HepG2 (cell line): ENCODE data around the gene IQCN. TPM values are rescaled to one million over a fixed set of nuclear protein-coding genes. Genes with fewer than 3 reads are reported as not detected.

Experiments used
- ATAC-seq: fragments of 200-7000 bp; cut with Tn5 transposase; 3 replicates; pipeline ENCODE4 v1.9.1; 2020; ENCODE audit warnings: mild to moderate bottlenecking, moderate library complexity
- BruUV-seq: library from RNA; stranded (reverse); fragments of 400-500 nt; replicated peaks from 2 replicates; lab custom pipeline; 2021; lab: Mats Ljungman, UMichigan
- CTCF ChIA-PET: fragments of 300-600 bp; formaldehyde crosslinking; extraction: SDS; loops from one replicate; lab custom pipeline; 2021; ENCODE audit warnings: low total read pairs, inconsistent platforms, low intra/inter-chr PET ratio; lab: Yijun Ruan, JAX
- POLR2A ChIA-PET: fragments of 350-600 bp; sonication (Branson Sonifier 250); formaldehyde crosslinking; loops from one replicate; lab custom pipeline; 2020; ENCODE audit warnings: antibody characterized with exemption, inconsistent platforms; lab: Yijun Ruan, JAX
- DNase-seq: peaks from one replicate; pipeline ENCODE4 v3.0.0-alpha.2; 2015; ENCODE audit warnings: low spot score
- FAIRE-seq: peaks from 3 replicates; lab custom pipeline; 2011; peaks lifted over from hg19 to GRCh38; lab: Jason Lieb, UNC
- H2AFZ ChIP-seq: one replicate; pipeline ENCODE4 v1.6.1; 2011; ENCODE audit warnings: low read length, inconsistent platforms
- H3K27ac ChIP-seq: fragments of 300-600 bp; 3 replicates; pipeline ENCODE4 v1.8.0; 2011; ENCODE audit warnings: mixed run types, mild to moderate bottlenecking, mixed read lengths, low read length, inconsistent platforms; ENCODE audit not compliant: insufficient read depth; ENCODE audit errors: extremely low read length
- H3K27me3 ChIP-seq, 2 experiments: fragments of 200-600 bp in 1 of 2; 2 replicates in 1 of 2; 3 replicates in 1 of 2; pipeline versions ENCODE4 v1.6.0 to v1.8.0; 2011; ENCODE audit warnings: low read length in 2 of 2, mild to moderate bottlenecking in 2 of 2, moderate library complexity in 2 of 2, inconsistent platforms in 1 of 2; ENCODE audit not compliant: insufficient read depth in 2 of 2, control insufficient read depth in 1 of 2
- H3K36me3 ChIP-seq, 2 experiments: fragments of 200-600 bp in 1 of 2; replicated peaks in 1 of 2; 2 replicates in 1 of 2; 3 replicates in 1 of 2; pipeline versions ENCODE4 v1.5.1 to v1.8.0; 2011; ENCODE audit warnings: low read length in 2 of 2, inconsistent platforms in 1 of 2; ENCODE audit not compliant: insufficient read depth in 2 of 2, control insufficient read depth in 1 of 2
- H3K4me1 ChIP-seq: 2 replicates; pipeline ENCODE4 v1.5.1; 2012; ENCODE audit warnings: low read length, inconsistent platforms; ENCODE audit not compliant: insufficient read depth
- H3K4me2 ChIP-seq: 2 replicates; pipeline ENCODE4 v1.6.0; 2011; ENCODE audit warnings: low read depth, low read length, inconsistent platforms
- H3K4me3 ChIP-seq, 3 experiments: fragments of 200-600 bp in 1 of 3; sonication (generic), shearing (Covaris generic) in 1 of 3; replicated peaks in 1 of 3; 2 replicates each; pipeline ENCODE4 v1.5.1; 2011 to 2016; ENCODE audit warnings: low read length in 3 of 3, inconsistent platforms in 2 of 3, low read depth in 2 of 3, mild to moderate bottlenecking in 2 of 3, control low read depth in 1 of 3, mixed read lengths in 1 of 3; ENCODE audit not compliant: insufficient read depth in 1 of 3
- H3K79me2 ChIP-seq: one replicate; pipeline ENCODE4 v1.6.1; 2011; ENCODE audit warnings: low read length, inconsistent platforms; ENCODE audit not compliant: insufficient read depth
- H3K9ac ChIP-seq: 2 replicates; pipeline ENCODE4 v1.6.0; 2011; ENCODE audit warnings: mild to moderate bottlenecking, low read depth, low read length, inconsistent platforms; ENCODE audit not compliant: insufficient read depth
- H3K9me3 ChIP-seq: 2 replicates; pipeline ENCODE4 v1.5.1; 2012; ENCODE audit warnings: mild to moderate bottlenecking, low read length
- H4K20me1 ChIP-seq: 2 replicates; pipeline ENCODE4 v1.6.0; 2011; ENCODE audit warnings: inconsistent platforms, mild to moderate bottlenecking, low read length, moderate library complexity; ENCODE audit not compliant: insufficient read depth
- IRF2 ChIP-seq: IDR thresholded peaks from 2 replicates; pipeline ENCODE4 v1.6.1; 2018; ENCODE audit warnings: missing genetic modification reagents, missing compliant biosample characterization
- RARG ChIP-seq: sonication (generic); formaldehyde crosslinking; IDR thresholded peaks from 2 replicates; pipeline ENCODE4 v1.4.0; 2020; ENCODE audit warnings: low read depth, mild to moderate bottlenecking, missing genetic modification reagents
- ZNF644 ChIP-seq: IDR thresholded peaks from 2 replicates; pipeline ENCODE4 v1.6.1; 2016; ENCODE audit warnings: low read depth
- WGBS: methylation state at CpG from one replicate; pipeline ENCODE4 v1.1.6; 2017; ENCODE audit warnings: low lambda C conversion rate; 5-methylcytosine and 5-hydroxymethylcytosine counted together
- in situ Hi-C: cut with HindIII; loops from 2 replicates; pipeline ENCODE4 v1.10.0; 2017; ENCODE audit warnings: low pct_unique_long_range_greater_than_20kb; ENCODE audit not compliant: extremely low pct_ligation_motif_present
- intact Hi-C: fragments of 100-400 bp; cut with micrococcal nuclease; formaldehyde crosslinking; loops from one replicate; pipeline ENCODE4 v1.10.0; 2022; ENCODE audit not compliant: unreplicated experiment
- polyA plus RNA-seq, 8 experiments: library from polyadenylated mRNA; depleted of rRNA in 3 of 8; stranded (reverse) in 7 of 8; unstranded in 1 of 8; fragments of >200 nt; fragmentation: Illumina TruSeq in 4 of 8; extraction: Trizol in 4 of 8; gene quantifications; 2 replicates each; pipeline versions ENCODE4 v1.2.1 to v1.2.3, GENCODE V29; 2011 to 2016; ENCODE audit warnings: low read depth in 4 of 8, missing spikeins in 1 of 8, mixed read lengths in 1 of 8; ENCODE audit not compliant: insufficient read depth in 1 of 8
- total RNA-seq, 5 experiments: library from RNA; depleted of rRNA; stranded (reverse); fragments of >200 nt; fragmentation: Illumina TruSeq; extraction: Trizol; gene quantifications; 2 replicates each; pipeline ENCODE4 v1.2.3, GENCODE V29; 2016; ENCODE audit warnings: low read depth in 1 of 5
- TF ChIP-seq, protein P1 (sequence below): IDR thresholded peaks from 2 replicates; pipeline ENCODE4 v1.6.1; 2016; ENCODE audit warnings: mild to moderate bottlenecking, missing biosample characterization, missing genetic modification reagents
- TF ChIP-seq, protein P2 (sequence below): sonication (generic); formaldehyde crosslinking; IDR thresholded peaks from 2 replicates; pipeline ENCODE4 v1.4.0; 2020; ENCODE audit warnings: mild to moderate bottlenecking, missing genetic modification reagents, borderline replicate concordance
- TF ChIP-seq, protein P3 (sequence below): sonication (generic); formaldehyde crosslinking; IDR thresholded peaks from 2 replicates; pipeline ENCODE4 v1.4.0; 2020; ENCODE audit warnings: missing genetic modification reagents, borderline replicate concordance
- TF ChIP-seq, protein P4 (sequence below): sonication (generic); formaldehyde crosslinking; conservative IDR thresholded peaks from 2 replicates; pipeline ENCODE4 v1.4.0; 2020; ENCODE audit warnings: missing genetic modification reagents
- TF ChIP-seq, protein P5 (sequence below): sonication (generic); formaldehyde crosslinking; IDR thresholded peaks from 2 replicates; pipeline ENCODE4 v1.5.0; 2020; ENCODE audit warnings: mild to moderate bottlenecking, missing genetic modification reagents

Gene IQCN
- total and polyA plus RNA-seq, 2 of the 13 experiments (the other 11 are each of a cell fraction or from before 2014, with no cell fraction given) = 0.04 to 0.18 TPM

DNA sequence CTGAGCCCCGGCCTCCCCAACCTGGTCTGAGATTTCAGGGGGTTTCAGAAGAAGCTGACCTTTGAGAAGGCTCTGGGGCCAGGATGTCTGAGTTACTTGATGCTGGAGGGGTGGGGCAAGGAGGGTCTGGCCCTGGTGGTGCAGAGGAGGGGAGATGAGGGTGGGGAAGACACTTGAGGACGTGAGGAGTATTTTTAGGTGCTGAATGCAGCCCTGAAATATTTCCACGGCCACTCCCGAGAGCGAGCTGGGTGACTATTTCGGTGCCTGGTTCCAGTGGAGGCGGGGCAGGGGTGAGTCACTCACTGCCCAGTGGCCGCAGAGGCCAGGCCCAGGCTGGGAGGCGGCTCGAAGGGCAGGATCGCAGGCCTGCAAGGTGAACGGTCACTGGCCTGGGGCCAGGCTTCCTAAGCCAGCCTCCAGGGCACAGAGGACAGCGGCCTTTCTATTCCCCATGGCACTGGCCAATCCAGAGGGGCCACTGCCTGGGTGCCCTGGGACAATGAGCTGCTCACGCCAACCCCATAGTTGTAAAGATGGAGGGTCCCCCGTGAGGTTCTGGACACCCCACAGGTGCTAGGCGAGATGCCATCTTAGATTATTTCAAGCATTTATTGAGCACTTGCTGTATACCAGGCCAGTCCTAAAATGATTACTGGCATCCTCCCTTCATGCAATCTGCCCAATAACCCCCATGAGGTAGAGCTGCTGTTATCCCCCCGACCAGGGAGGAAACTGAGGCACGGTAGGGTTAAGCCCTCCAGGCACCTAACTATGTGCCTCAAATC, 26.9 kb upstream of the IQCN start (continued):
- TF ChIP-seq, protein P1, sequence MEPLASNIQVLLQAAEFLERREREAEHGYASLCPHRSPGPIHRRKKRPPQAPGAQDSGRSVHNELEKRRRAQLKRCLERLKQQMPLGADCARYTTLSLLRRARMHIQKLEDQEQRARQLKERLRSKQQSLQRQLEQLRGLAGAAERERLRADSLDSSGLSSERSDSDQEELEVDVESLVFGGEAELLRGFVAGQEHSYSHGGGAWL = 0 out of 2 replicates have a peak, but pooled peaks have one; percentile 33

DNA sequence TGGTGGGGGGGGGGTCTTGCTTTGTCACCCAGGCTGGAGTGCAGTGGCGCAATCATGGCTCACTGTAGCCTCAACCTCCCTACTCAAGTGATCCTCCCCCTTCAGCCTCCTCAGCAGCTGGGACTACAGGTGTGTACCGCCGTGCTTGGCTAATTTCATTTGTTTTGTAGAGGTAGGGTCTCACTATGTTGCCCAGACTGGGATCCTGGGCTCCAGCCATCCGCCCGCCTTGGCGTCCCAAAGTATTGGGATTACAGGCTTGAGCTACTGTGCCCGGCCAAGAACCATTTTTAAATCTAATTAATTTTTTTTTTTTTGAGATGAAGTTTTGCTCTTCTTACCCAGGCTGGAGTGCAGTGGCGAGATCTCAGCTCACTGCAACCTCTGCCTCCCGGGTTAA, 25.4 kb upstream of the IQCN start:
- ATAC-seq (no peak), FAIRE-seq (no peak), DNase-seq (no peak)
- ChIA-PET POLR2A (interaction anchor here (6.1 to 7.2 kb wide), 2 partner anchors 18 to 20 kb away, joined by 187 to 251 read pairs; partner anchors contain the start of genes JUND and LSM4), CTCF (no interaction called here)
- Histone ChIP-seq H3K4me2 (no peak overlapping the region), H3K79me2 (no peaks in the 10 kb centered on the region), H3K9ac (no peak overlapping the region), H3K9me3 (no peaks in the 10 kb centered on the region), H3K27me3 (no peaks in the 10 kb centered on the region), H4K20me1 (no peaks in the 10 kb centered on the region), H2AFZ (no peak overlapping the region), H3K4me3 (no peak overlapping the region), H3K4me1 (peaks cover 51% of the 10 kb centered on the region), H3K27ac (no peak overlapping the region), H3K36me3 (no peaks in the 10 kb centered on the region)
- intact Hi-C loops = no loop called here
- no TSS peak for BruUV-seq
- in situ Hi-C loops = no loop called here
- 76% methylated on average over 9 of the region's 9 CpGs for WGBS
- TF ChIP-seq ZNF644 (CRISPR knock-in tag) = no peak
- TF ChIP-seq, protein P2, sequence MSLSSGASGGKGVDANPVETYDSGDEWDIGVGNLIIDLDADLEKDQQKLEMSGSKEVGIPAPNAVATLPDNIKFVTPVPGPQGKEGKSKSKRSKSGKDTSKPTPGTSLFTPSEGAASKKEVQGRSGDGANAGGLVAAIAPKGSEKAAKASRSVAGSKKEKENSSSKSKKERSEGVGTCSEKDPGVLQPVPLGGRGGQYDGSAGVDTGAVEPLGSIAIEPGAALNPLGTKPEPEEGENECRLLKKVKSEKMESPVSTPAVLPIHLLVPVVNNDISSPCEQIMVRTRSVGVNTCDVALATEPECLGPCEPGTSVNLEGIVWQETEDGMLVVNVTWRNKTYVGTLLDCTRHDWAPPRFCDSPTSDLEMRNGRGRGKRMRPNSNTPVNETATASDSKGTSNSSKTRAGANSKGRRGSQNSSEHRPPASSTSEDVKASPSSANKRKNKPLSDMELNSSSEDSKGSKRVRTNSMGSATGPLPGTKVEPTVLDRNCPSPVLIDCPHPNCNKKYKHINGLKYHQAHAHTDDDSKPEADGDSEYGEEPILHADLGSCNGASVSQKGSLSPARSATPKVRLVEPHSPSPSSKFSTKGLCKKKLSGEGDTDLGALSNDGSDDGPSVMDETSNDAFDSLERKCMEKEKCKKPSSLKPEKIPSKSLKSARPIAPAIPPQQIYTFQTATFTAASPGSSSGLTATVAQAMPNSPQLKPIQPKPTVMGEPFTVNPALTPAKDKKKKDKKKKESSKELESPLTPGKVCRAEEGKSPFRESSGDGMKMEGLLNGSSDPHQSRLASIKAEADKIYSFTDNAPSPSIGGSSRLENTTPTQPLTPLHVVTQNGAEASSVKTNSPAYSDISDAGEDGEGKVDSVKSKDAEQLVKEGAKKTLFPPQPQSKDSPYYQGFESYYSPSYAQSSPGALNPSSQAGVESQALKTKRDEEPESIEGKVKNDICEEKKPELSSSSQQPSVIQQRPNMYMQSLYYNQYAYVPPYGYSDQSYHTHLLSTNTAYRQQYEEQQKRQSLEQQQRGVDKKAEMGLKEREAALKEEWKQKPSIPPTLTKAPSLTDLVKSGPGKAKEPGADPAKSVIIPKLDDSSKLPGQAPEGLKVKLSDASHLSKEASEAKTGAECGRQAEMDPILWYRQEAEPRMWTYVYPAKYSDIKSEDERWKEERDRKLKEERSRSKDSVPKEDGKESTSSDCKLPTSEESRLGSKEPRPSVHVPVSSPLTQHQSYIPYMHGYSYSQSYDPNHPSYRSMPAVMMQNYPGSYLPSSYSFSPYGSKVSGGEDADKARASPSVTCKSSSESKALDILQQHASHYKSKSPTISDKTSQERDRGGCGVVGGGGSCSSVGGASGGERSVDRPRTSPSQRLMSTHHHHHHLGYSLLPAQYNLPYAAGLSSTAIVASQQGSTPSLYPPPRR (CRISPR knock-in tag) = no peak
- no peak for TF ChIP-seq IRF2 (CRISPR knock-in tag)
- TF ChIP-seq, protein P3, sequence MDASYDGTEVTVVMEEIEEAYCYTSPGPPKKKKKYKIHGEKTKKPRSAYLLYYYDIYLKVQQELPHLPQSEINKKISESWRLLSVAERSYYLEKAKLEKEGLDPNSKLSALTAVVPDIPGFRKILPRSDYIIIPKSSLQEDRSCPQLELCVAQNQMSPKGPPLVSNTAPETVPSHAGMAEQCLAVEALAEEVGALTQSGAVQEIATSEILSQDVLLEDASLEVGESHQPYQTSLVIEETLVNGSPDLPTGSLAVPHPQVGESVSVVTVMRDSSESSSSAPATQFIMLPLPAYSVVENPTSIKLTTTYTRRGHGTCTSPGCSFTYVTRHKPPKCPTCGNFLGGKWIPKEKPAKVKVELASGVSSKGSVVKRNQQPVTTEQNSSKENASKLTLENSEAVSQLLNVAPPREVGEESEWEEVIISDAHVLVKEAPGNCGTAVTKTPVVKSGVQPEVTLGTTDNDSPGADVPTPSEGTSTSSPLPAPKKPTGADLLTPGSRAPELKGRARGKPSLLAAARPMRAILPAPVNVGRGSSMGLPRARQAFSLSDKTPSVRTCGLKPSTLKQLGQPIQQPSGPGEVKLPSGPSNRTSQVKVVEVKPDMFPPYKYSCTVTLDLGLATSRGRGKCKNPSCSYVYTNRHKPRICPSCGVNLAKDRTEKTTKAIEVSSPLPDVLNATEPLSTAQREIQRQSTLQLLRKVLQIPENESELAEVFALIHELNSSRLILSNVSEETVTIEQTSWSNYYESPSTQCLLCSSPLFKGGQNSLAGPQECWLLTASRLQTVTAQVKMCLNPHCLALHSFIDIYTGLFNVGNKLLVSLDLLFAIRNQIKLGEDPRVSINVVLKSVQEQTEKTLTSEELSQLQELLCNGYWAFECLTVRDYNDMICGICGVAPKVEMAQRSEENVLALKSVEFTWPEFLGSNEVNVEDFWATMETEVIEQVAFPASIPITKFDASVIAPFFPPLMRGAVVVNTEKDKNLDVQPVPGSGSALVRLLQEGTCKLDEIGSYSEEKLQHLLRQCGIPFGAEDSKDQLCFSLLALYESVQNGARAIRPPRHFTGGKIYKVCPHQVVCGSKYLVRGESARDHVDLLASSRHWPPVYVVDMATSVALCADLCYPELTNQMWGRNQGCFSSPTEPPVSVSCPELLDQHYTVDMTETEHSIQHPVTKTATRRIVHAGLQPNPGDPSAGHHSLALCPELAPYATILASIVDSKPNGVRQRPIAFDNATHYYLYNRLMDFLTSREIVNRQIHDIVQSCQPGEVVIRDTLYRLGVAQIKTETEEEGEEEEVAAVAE (CRISPR knock-in tag) = no peak
- TF ChIP-seq, protein P4, sequence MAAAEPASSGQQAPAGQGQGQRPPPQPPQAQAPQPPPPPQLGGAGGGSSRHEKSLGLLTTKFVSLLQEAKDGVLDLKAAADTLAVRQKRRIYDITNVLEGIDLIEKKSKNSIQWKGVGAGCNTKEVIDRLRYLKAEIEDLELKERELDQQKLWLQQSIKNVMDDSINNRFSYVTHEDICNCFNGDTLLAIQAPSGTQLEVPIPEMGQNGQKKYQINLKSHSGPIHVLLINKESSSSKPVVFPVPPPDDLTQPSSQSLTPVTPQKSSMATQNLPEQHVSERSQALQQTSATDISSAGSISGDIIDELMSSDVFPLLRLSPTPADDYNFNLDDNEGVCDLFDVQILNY (CRISPR knock-in tag) = no peak
- TF ChIP-seq, protein P5, sequence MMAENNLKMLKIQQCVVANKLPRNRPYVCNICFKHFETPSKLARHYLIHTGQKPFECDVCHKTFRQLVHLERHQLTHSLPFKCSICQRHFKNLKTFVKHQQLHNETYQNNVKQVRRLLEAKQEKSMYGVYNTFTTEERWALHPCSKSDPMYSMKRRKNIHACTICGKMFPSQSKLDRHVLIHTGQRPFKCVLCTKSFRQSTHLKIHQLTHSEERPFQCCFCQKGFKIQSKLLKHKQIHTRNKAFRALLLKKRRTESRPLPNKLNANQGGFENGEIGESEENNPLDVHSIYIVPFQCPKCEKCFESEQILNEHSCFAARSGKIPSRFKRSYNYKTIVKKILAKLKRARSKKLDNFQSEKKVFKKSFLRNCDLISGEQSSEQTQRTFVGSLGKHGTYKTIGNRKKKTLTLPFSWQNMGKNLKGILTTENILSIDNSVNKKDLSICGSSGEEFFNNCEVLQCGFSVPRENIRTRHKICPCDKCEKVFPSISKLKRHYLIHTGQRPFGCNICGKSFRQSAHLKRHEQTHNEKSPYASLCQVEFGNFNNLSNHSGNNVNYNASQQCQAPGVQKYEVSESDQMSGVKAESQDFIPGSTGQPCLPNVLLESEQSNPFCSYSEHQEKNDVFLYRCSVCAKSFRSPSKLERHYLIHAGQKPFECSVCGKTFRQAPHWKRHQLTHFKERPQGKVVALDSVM = peak; percentile 22; the same call in 1 of the 2 replicates
- TF ChIP-seq RARG = no peak
